HepG2 (cell line): ENCODE results near the gene OPRL1. TPM values are rescaled to one million over a fixed set of nuclear protein-coding genes. Genes with fewer than 3 reads are reported as not detected.
A peak's percentile ranks its signal among the peaks of the same experiment; 100 is the strongest.

Experiments
- ARID5B ChIP-seq: IDR thresholded peaks from 2 replicates; pipeline ENCODE4 v1.4.0; 2020; ENCODE audit warnings: mild to moderate bottlenecking, missing genetic modification reagents
- BRCA1 ChIP-seq: sonication (generic); formaldehyde crosslinking; IDR thresholded peaks from 2 replicates; pipeline ENCODE4 v1.4.0; 2020; ENCODE audit warnings: missing genetic modification reagents
- GATAD2A ChIP-seq: IDR thresholded peaks from 2 replicates; pipeline ENCODE4 v1.6.1; 2016
- KDM4B ChIP-seq: sonication (generic); formaldehyde crosslinking; IDR thresholded peaks from 2 replicates; pipeline ENCODE4 v1.4.0; 2020; ENCODE audit warnings: missing genetic modification reagents
- NFE2L1 ChIP-seq: sonication (generic); formaldehyde crosslinking; IDR thresholded peaks from 2 replicates; pipeline ENCODE4 v1.4.0; 2020; ENCODE audit warnings: missing genetic modification reagents, mild to moderate bottlenecking, borderline replicate concordance
- TEF ChIP-seq: sonication (generic); formaldehyde crosslinking; IDR thresholded peaks from 2 replicates; pipeline ENCODE4 v1.5.0; 2020; ENCODE audit warnings: missing genetic modification reagents
- THAP7 ChIP-seq: sonication (generic); formaldehyde crosslinking; IDR thresholded peaks from 2 replicates; pipeline ENCODE4 v1.8.1; 2023; ENCODE audit warnings: mild to moderate bottlenecking, missing genetic modification reagents
- THAP9 ChIP-seq: sonication (generic); formaldehyde crosslinking; IDR thresholded peaks from 2 replicates; pipeline ENCODE4; 2020; ENCODE audit warnings: missing genetic modification reagents, mild to moderate bottlenecking, borderline replicate concordance
- ZBTB7B ChIP-seq: sonication (generic); formaldehyde crosslinking; IDR thresholded peaks from 2 replicates; pipeline ENCODE4 v1.4.0; 2020; ENCODE audit warnings: missing genetic modification reagents
- ZNF407 ChIP-seq: sonication (generic); formaldehyde crosslinking; IDR thresholded peaks from one replicate; pipeline ENCODE4 v1.5.1; 2020; ENCODE audit warnings: mild to moderate bottlenecking, missing genetic modification reagents; ENCODE audit errors: not compliant biosample characterization
- ZNF550 ChIP-seq: sonication (generic); formaldehyde crosslinking; IDR thresholded peaks from 2 replicates; pipeline ENCODE4 v1.4.0; 2020; ENCODE audit warnings: mild to moderate bottlenecking, missing genetic modification reagents, borderline replicate concordance
- ZSCAN22 ChIP-seq: sonication (generic); formaldehyde crosslinking; IDR thresholded peaks from 2 replicates; pipeline ENCODE4 v1.4.0; 2020; ENCODE audit warnings: mild to moderate bottlenecking, missing genetic modification reagents
- polyA plus RNA-seq, 8 experiments: library from polyadenylated mRNA; depleted of rRNA in 3 of 8; stranded (reverse) in 7 of 8; unstranded in 1 of 8; fragments of >200 nt; fragmentation: Illumina TruSeq in 4 of 8; extraction: Trizol in 4 of 8; gene quantifications; 2 replicates each; pipeline versions ENCODE4 v1.2.1 to v1.2.3, GENCODE V29; 2011 to 2016; ENCODE audit warnings: low read depth in 4 of 8, missing spikeins in 1 of 8, mixed read lengths in 1 of 8; ENCODE audit not compliant: insufficient read depth in 1 of 8
- total RNA-seq, 5 experiments: library from RNA; depleted of rRNA; stranded (reverse); fragments of >200 nt; fragmentation: Illumina TruSeq; extraction: Trizol; gene quantifications; 2 replicates each; pipeline ENCODE4 v1.2.3, GENCODE V29; 2016; ENCODE audit warnings: low read depth in 1 of 5

OPRL1 gene
- total and polyA plus RNA-seq, 2 of the 13 experiments (the other 11 are each of a cell fraction or from before 2014, with no cell fraction given), result 0.35 to 0.71 TPM

GRCh38 chr20:64069614-64070243 is 10.2 kb upstream of the OPRL1 start (continued):
- TF ChIP-seq ZNF407, result no peak
- peak; percentile 34; the same call in 1 of the 2 replicates for TF ChIP-seq KDM4B (CRISPR knock-in tag)
- TF ChIP-seq THAP7 (CRISPR knock-in tag), result no peak
- TF ChIP-seq ARID5B (CRISPR knock-in tag), result no peak
- TF ChIP-seq THAP9 (CRISPR knock-in tag), result peak; percentile 33; the same call in 1 of the 2 replicates
- peak; percentile 39 for TF ChIP-seq GATAD2A (CRISPR knock-in tag)
- TF ChIP-seq TEF (CRISPR knock-in tag), result no peak
- no peak for TF ChIP-seq BRCA1 (CRISPR knock-in tag)
- no peak for TF ChIP-seq NFE2L1 (CRISPR knock-in tag)
- no peak for TF ChIP-seq ZSCAN22 (CRISPR knock-in tag)
- TF ChIP-seq ZNF550 (CRISPR knock-in tag), result 0 out of 2 replicates have a peak, but pooled peaks have one; percentile 30
- TF ChIP-seq ZBTB7B (CRISPR knock-in tag), result peak; percentile 94
